Breast epithelium (tissue), 4 donors: ENCODE results near the gene HOXA6. TPM values are rescaled to one million over a fixed set of nuclear protein-coding genes. Genes with fewer than 3 reads are reported as not detected.

Source experiments
- DNase-seq, 2 donors: peaks; one replicate each; pipeline ENCODE4 v3.0.0-alpha.2; 2019; ENCODE audit warnings: low spot score in 2 of 2
- H3K27ac ChIP-seq, 2 donors: fragments of 200-600 bp; sonication (generic) in 1 of 2; one replicate each; pipeline ENCODE4 v1.5.1; 2016 to 2019; ENCODE audit warnings: mild to moderate bottlenecking in 1 of 2
- H3K27me3 ChIP-seq, 2 donors: fragments of 200-600 bp; sonication (generic) in 1 of 2; one replicate each; pipeline versions ENCODE4 v1.5.1 to v1.6.0; 2017 to 2019; ENCODE audit warnings: control low read depth in 1 of 2, mild to moderate bottlenecking in 1 of 2
- H3K36me3 ChIP-seq: fragments of 200-600 bp; one replicate; pipeline ENCODE4 v1.5.1; 2019
- H3K4me1 ChIP-seq, 2 donors: fragments of 200-600 bp; sonication (generic); one replicate each; pipeline ENCODE4 v1.5.1; 2016 to 2019; ENCODE audit warnings: control low read depth in 1 of 2
- H3K4me3 ChIP-seq, 3 donors: fragments of 200-600 bp; sonication (generic); 1 replicate in 2 of 3; 2 replicates in 1 of 3; pipeline ENCODE4 v1.5.1; 2016 to 2019; ENCODE audit warnings: mild to moderate bottlenecking in 3 of 3, moderate library complexity in 2 of 3
- H3K9me3 ChIP-seq, 2 donors: fragments of 200-600 bp; sonication (generic) in 1 of 2; one replicate each; pipeline ENCODE4 v1.5.1; 2016 to 2019; ENCODE audit warnings: control low read depth in 1 of 2
- POLR2A ChIP-seq: fragments of 450-650 bp; IDR thresholded peaks from one replicate; pipeline ENCODE4 v1.6.1; 2016; ENCODE audit warnings: antibody characterized with exemption, mild to moderate bottlenecking, moderate library complexity
- POLR2AphosphoS5 ChIP-seq, 3 donors: sonication (generic); formaldehyde crosslinking; IDR thresholded peaks; one replicate each; pipeline ENCODE4 v1.6.1; 2017; ENCODE audit warnings: antibody characterized with exemption in 3 of 3
- intact Hi-C: fragments of 100-400 bp; cut with DNase I; formaldehyde crosslinking; loops from one replicate; pipeline ENCODE4 v1.15.1; 2023; ENCODE audit warnings: low total_unique reads
- total RNA-seq, 3 donors: library from RNA; depleted of rRNA; stranded (reverse); fragments of >200 nt; gene quantifications; one replicate each; pipeline ENCODE4 v1.1.0, GENCODE V29; 2016
- TF ChIP-seq, protein P1 (sequence below), 3 donors: fragments of 450-650 bp; IDR thresholded peaks; one replicate each; pipeline ENCODE4 v1.5.1; 2016 to 2017; ENCODE audit warnings: antibody characterized with exemption in 3 of 3, mild to moderate bottlenecking in 3 of 3, moderate library complexity in 3 of 3

HOXA6 gene
- total RNA-seq, 3 donors from 2014 or later, result 7.9 to 16.0 (median 9.0) TPM

- no peaks in the 10 kb centered on the region for H3K36me3 ChIP-seq
- no peaks in the 10 kb centered on the region for H3K9me3 ChIP-seq
- peak overlapping the region; percentile 81 to 89 for H3K27ac ChIP-seq
- no peak for DNase-seq
- H3K27me3 ChIP-seq, result peaks cover 3 to 67% of the 10 kb centered on the region in 2 donors
- no peaks in the 10 kb centered on the region for H3K4me1 ChIP-seq
- peak overlapping the region; percentile 65 to 80 (median 65) for H3K4me3 ChIP-seq
- TF ChIP-seq POLR2AphosphoS5 (IDR thresholded peaks at IDR 0.05) (no peak), POLR2A (no peak)
- TF ChIP-seq, protein P1, sequence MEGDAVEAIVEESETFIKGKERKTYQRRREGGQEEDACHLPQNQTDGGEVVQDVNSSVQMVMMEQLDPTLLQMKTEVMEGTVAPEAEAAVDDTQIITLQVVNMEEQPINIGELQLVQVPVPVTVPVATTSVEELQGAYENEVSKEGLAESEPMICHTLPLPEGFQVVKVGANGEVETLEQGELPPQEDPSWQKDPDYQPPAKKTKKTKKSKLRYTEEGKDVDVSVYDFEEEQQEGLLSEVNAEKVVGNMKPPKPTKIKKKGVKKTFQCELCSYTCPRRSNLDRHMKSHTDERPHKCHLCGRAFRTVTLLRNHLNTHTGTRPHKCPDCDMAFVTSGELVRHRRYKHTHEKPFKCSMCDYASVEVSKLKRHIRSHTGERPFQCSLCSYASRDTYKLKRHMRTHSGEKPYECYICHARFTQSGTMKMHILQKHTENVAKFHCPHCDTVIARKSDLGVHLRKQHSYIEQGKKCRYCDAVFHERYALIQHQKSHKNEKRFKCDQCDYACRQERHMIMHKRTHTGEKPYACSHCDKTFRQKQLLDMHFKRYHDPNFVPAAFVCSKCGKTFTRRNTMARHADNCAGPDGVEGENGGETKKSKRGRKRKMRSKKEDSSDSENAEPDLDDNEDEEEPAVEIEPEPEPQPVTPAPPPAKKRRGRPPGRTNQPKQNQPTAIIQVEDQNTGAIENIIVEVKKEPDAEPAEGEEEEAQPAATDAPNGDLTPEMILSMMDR (IDR thresholded peaks at IDR 0.05), result no peak
- intact Hi-C loops, result no loop called here
Measured at GRCh38 chr7:27165996-27166530, 18.5 kb upstream of the HOXA6 start.

- Histone ChIP-seq H3K4me3 (peak within 1 kb of the TSS; percentile 65 to 80 (median 65)), H3K27ac (peak within 1 kb of the TSS; percentile 81 to 89), H3K36me3 (no peaks in the 10 kb centered on the region), H3K9me3 (no peaks in the 10 kb centered on the region), H3K4me1 (no peaks in the 10 kb centered on the region), H3K27me3 (peaks cover 3 to 62% of the 10 kb centered on the region in 2 donors)
- TF ChIP-seq, protein P1 (IDR thresholded peaks at IDR 0.05), result peak in 2 of 3 donors; percentile 12 to 16
- TF ChIP-seq POLR2AphosphoS5 (IDR thresholded peaks at IDR 0.05) (peak; percentile 9 to 35 (median 11)), POLR2A (no peak)
- intact Hi-C loops, result no loop called here
- DNase-seq, result peak in 1 of 2 donors; percentile 81
Measured at GRCh38 chr7:27165089-27165995, 17.8 kb upstream of the HOXA6 start, which contains the start of gene HOXA9. Gene HOXA9 (minus strand): TSS chr7:27165537. CDS start chr7:27165457, 80 bp downstream.

DNA sequence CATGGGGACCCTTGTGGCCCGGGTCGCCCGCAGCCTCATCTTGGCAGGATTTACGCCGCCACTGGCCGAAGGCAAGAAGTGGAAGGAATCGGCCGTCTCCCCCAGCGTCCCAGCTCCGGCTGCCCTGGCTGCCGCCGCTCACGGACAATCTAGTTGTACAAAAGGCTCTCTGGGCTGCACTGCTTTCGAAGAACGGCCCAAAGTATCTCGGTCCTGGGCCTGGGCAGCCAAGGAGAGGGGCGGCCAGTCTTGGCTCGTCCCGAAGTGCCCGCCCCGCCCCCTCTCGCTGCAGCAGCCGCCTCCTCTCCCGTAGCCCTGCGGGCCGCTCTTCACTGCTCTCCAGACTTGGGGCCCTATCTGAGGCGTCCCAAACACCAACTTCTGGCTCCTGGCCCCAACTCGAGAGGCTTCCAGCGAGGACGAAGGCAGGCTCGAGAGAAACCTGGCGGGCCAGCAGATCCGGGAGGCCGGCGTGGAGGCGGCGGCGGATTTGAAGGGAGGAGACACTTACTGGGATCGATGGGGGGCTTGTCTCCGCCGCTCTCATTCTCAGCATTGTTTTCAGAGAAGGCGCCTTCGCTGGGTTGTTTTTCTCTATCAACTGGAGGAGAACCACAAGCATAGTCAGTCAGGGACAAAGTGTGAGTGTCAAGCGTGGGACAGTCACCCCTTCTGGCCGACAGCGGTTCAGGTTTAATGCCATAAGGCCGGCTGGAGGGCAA lies 17.0 kb upstream of the HOXA6 start:
- Histone ChIP-seq H3K4me1 (no peaks in the 10 kb centered on the region), H3K4me3 (peak overlapping the region; percentile 65 to 80 (median 65)), H3K9me3 (no peaks in the 10 kb centered on the region), H3K27me3 (peaks cover 3 to 59% of the 10 kb centered on the region in 2 donors), H3K36me3 (no peaks in the 10 kb centered on the region), H3K27ac (peak overlapping the region; percentile 81 to 89)
- intact Hi-C loops, result loop anchor here (5.0 kb wide), 1 partner anchor 797 kb away; no protein-coding TSS in a partner anchor
- TF ChIP-seq POLR2AphosphoS5 (IDR thresholded peaks at IDR 0.05) (no peak), POLR2A (no peak)
- TF ChIP-seq, protein P1 (IDR thresholded peaks at IDR 0.05), result no peak
- DNase-seq, result no peak

GRCh38 chr7:27164045-27164366 lies 16.4 kb upstream of the HOXA6 start:
- Histone ChIP-seq H3K4me1 (no peaks in the 10 kb centered on the region), H3K27ac (peak overlapping the region; percentile 81 to 89), H3K4me3 (peak overlapping the region; percentile 65 to 80 (median 65)), H3K9me3 (no peaks in the 10 kb centered on the region), H3K27me3 (peaks cover 3 to 57% of the 10 kb centered on the region in 2 donors), H3K36me3 (no peaks in the 10 kb centered on the region)
- TF ChIP-seq POLR2AphosphoS5 (IDR thresholded peaks at IDR 0.05) (no peak), POLR2A (no peak)
- TF ChIP-seq, protein P1 (IDR thresholded peaks at IDR 0.05), result no peak
- no peak for DNase-seq
- intact Hi-C loops, result loop anchor here (5.0 kb wide), 1 partner anchor 797 kb away; no protein-coding TSS in a partner anchor
